OCI-LY7 (cell line): ENCODE results near the gene RXFP3.

Source experiments
- EZH2phosphoT487 ChIP-seq: fragments of 200-600 bp; sonication (generic); IDR thresholded peaks from 2 replicates; pipeline ENCODE4 v1.6.1; 2018; ENCODE audit warnings: low read depth, borderline replicate concordance, mild to moderate bottlenecking, mixed run types, antibody characterized with exemption, low read length, moderate library complexity, mixed read lengths
- TF ChIP-seq, protein P1 (sequence below): fragments of 200-600 bp; sonication (generic); conservative IDR thresholded peaks from 2 replicates; pipeline ENCODE4 v1.5.1; 2014; ENCODE audit warnings: mild to moderate bottlenecking, antibody characterized with exemption, low read length, moderate library complexity, mixed read lengths

DNA sequence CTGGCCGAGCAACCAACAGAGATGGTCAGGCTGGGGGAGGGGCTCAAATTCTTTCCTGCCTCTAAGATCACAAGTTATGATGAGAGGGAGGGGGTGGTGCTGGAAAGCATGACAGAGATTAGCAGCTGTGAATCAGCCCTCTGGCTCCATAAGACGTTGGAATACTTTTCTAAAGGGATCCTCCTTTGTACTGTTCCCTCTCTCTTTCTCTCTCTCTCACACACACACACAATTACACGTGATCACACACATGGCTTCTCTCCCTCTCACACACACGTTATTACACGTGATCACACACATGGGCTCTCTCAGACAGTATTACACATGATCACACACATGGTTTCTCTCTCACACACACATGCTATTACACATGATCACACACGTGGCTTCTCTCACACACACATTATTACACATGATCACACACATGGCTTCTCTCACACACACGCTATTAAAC is 48.5 kb downstream of the RXFP3 start, which contains the start of gene SLC45A2:
- TF ChIP-seq, protein P1, sequence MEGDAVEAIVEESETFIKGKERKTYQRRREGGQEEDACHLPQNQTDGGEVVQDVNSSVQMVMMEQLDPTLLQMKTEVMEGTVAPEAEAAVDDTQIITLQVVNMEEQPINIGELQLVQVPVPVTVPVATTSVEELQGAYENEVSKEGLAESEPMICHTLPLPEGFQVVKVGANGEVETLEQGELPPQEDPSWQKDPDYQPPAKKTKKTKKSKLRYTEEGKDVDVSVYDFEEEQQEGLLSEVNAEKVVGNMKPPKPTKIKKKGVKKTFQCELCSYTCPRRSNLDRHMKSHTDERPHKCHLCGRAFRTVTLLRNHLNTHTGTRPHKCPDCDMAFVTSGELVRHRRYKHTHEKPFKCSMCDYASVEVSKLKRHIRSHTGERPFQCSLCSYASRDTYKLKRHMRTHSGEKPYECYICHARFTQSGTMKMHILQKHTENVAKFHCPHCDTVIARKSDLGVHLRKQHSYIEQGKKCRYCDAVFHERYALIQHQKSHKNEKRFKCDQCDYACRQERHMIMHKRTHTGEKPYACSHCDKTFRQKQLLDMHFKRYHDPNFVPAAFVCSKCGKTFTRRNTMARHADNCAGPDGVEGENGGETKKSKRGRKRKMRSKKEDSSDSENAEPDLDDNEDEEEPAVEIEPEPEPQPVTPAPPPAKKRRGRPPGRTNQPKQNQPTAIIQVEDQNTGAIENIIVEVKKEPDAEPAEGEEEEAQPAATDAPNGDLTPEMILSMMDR, result no peak
- no peak for TF ChIP-seq EZH2phosphoT487
